Activated naive CD4-positive, alpha-beta T cell treated with anti-CD3 and anti-CD28 coated beads, Interleukin-2, amount 10 ng/mL, durations not matched to agents 7 days and 5 days (primary cell): Measurements from ENCODE around the gene ABCC11.
A peak's percentile ranks its signal among the peaks of the same experiment; 100 is the strongest.
"Not testable (repeated sequence)": the region's sequence is repeated elsewhere in the genome, so short reads cannot be mapped to it uniquely, and the experiment has no call there.

ENCODE experiments used
- CTCF ChIA-PET: fragments of 350-600 bp; sonication (Branson Sonifier 250); formaldehyde crosslinking; loops from one replicate; lab custom pipeline; 2021; ENCODE audit warnings: antibody characterized with exemption; lab: Charles Lee
- DNase-seq: peaks from one replicate; pipeline ENCODE4 v3.0.0-alpha.2; 2020
- H3K27ac Mint-ChIP-seq: one replicate; pipeline ENCODE4 v1.8.0; 2021; ENCODE audit warnings: mild to moderate bottlenecking, moderate library complexity, mixed read lengths
- H3K27me3 Mint-ChIP-seq: one replicate; pipeline ENCODE4 v1.8.0; 2021; ENCODE audit warnings: mild to moderate bottlenecking, mixed read lengths
- H3K36me3 Mint-ChIP-seq: one replicate; pipeline ENCODE4 v1.8.0; 2021; ENCODE audit warnings: mixed read lengths
- H3K4me1 Mint-ChIP-seq: one replicate; pipeline ENCODE4 v1.8.0; 2021; ENCODE audit warnings: mixed read lengths
- H3K4me3 Mint-ChIP-seq: one replicate; pipeline ENCODE4 v1.8.0; 2021; ENCODE audit warnings: mild to moderate bottlenecking, moderate library complexity, mixed read lengths
- H3K9me3 Mint-ChIP-seq: one replicate; pipeline ENCODE4 v1.8.0; 2021; ENCODE audit warnings: mixed read lengths

Gene ABCC11

DNA sequence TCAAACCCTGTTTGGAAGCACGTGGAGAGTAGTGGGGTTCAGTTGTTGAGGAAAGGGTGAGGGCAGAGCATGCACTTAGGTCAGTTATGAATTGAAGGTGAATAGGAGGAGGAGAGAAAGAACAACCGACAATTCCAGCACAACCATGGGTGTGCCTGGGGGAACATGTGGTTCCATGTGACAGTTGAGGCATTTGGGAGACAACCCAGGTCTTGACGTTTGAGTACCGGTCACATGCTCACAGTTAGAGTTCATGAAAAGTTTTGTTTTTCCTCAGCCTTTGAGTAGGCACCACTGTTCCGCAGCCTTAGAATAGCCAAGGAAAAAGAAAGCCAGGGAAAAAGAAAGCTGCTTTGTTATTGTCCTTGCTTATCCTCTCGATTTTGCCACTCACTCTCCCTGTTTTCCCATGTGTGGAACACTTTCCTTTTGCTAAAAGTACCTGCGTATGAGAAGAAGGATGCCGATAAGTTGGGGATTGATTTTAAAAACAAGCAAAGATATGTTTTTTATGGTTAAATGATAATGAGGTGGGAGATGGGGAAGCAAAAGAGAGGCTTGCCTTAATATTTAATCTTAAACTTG lies 25.6 kb upstream of the ABCC11 start:
- Mint-ChIP-seq H3K4me1 (no peaks in the 10 kb centered on the region), H3K36me3 (peaks cover 36% of the 10 kb centered on the region), H3K27ac (no peak overlapping the region), H3K9me3 (no peaks in the 10 kb centered on the region), H3K4me3 (no peak overlapping the region), H3K27me3 (no peaks in the 10 kb centered on the region)
- CTCF ChIA-PET = no interaction called here
- no peak for DNase-seq

- Mint-ChIP-seq H3K27ac (no peak overlapping the region), H3K4me3 (no peak overlapping the region), H3K4me1 (no peaks in the 10 kb centered on the region), H3K9me3 (no peaks in the 10 kb centered on the region), H3K36me3 (peaks cover 30% of the 10 kb centered on the region), H3K27me3 (no peaks in the 10 kb centered on the region)
- CTCF ChIA-PET = no interaction called here
- no peak for DNase-seq
Measured at GRCh38 chr16:48271728-48272127, 24.4 kb upstream of the ABCC11 start.

DNA sequence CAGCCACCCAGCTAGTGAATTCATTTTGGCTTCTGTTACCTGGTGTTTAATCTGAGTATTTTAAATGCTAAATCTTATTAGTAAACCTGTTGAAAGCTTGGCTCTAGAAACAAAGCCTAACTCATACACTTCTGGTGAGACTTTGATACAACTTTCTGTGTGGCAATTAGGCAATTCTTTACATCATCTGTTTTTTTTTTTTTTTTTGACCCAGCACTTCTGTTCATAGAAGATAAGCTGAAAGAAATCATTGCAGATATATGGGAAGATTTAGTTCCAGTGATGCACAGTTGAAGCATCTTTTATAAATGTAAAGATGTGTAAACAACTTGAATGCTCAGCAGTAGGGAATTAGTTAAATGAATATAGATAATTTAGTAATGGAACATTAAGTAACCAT lies 21.7 kb upstream of the ABCC11 start:
- CTCF ChIA-PET = no interaction called here
- no peaks in the 10 kb centered on the region for H3K27me3 Mint-ChIP-seq
- peaks cover 39% of the 10 kb centered on the region for H3K36me3 Mint-ChIP-seq
- no peak overlapping the region for H3K4me3 Mint-ChIP-seq
- no peak overlapping the region for H3K27ac Mint-ChIP-seq
- H3K4me1 Mint-ChIP-seq = peaks cover 2% of the 10 kb centered on the region
- no peaks in the 10 kb centered on the region for H3K9me3 Mint-ChIP-seq
- no peak for DNase-seq

DNA sequence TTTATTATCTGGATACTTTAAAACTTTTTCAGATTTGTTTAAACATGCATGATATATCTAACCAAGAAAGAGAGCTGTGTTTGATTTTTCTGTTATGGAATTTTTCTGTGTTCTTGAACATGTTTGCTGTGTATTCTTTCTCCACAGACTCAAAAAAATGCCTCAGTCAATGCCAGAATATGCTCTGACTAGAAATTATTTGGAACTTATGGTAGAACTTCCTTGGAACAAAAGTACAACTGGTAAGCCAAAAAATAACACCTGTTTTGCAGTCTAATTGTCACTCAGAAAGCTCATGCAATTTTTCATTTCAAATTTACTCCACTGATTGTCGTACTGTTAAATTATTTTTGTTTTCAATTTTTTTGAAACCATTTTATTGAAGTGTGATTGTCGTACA lies 15.3 kb upstream of the ABCC11 start:
- H3K27ac Mint-ChIP-seq = no peak overlapping the region

GRCh38 chr16:48261569-48261968 lies 14.2 kb upstream of the ABCC11 start:
- DNase-seq = no peak
- Mint-ChIP-seq H3K9me3 (peaks cover 5% of the 10 kb centered on the region), H3K4me1 (peaks cover 2% of the 10 kb centered on the region), H3K27me3 (no peaks in the 10 kb centered on the region), H3K4me3 (no peak overlapping the region), H3K36me3 (peaks cover 58% of the 10 kb centered on the region), H3K27ac (no peak overlapping the region)
- CTCF ChIA-PET = no interaction called here

More for the DNA sequence above, 15.3 kb upstream of the ABCC11 start:
- H3K4me3 Mint-ChIP-seq = no peak overlapping the region
- DNase-seq = no peak
- H3K36me3 Mint-ChIP-seq = peaks cover 58% of the 10 kb centered on the region
- CTCF ChIA-PET = no interaction called here
- H3K9me3 Mint-ChIP-seq = peaks cover 5% of the 10 kb centered on the region
- no peaks in the 10 kb centered on the region for H3K27me3 Mint-ChIP-seq
- H3K4me1 Mint-ChIP-seq = peaks cover 2% of the 10 kb centered on the region

GRCh38 chr16:48256579-48257177 lies 9.3 kb upstream of the ABCC11 start:
- no peaks in the 10 kb centered on the region for H3K9me3 Mint-ChIP-seq
- CTCF ChIA-PET = no interaction called here
- no peak for DNase-seq
- H3K27me3 Mint-ChIP-seq = no peaks in the 10 kb centered on the region
- H3K27ac Mint-ChIP-seq = no peak overlapping the region
- H3K4me1 Mint-ChIP-seq = no peaks in the 10 kb centered on the region
- peaks cover 50% of the 10 kb centered on the region for H3K36me3 Mint-ChIP-seq
- H3K4me3 Mint-ChIP-seq = no peak overlapping the region

DNA sequence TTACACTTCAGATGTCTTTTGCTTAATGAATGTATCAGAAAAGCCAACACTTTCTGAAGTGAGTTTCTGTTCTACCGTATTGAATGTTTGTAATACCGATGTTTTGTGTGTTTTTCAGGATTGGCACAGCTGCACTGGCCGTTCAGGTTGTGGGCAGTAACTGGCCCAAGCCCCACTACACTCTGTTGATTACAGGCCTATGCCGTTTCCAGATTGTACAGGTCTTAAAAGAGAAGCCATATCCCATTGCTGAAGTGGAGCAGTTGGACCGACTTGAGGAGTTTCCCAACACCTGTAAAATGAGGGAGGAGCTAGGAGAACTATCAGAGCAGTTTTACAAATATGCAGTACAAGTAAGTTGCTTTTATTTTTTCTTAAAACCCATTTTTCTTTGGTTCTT lies 4.7 kb upstream of the ABCC11 start:
- Mint-ChIP-seq H3K4me3 (no peak overlapping the region), H3K9me3 (no peaks in the 10 kb centered on the region), H3K27ac (no peak overlapping the region), H3K4me1 (peaks cover 8% of the 10 kb centered on the region), H3K27me3 (no peaks in the 10 kb centered on the region), H3K36me3 (peaks cover 31% of the 10 kb centered on the region)
- CTCF ChIA-PET = interaction anchor here (0.9 kb wide), 1 partner anchor 378 kb away, joined by 3 read pairs; no protein-coding TSS in a partner anchor
- no peak for DNase-seq

- H3K4me1 Mint-ChIP-seq = peaks cover 19% of the 10 kb centered on the region
- no peaks in the 10 kb centered on the region for H3K27me3 Mint-ChIP-seq
- CTCF ChIA-PET = no interaction called here
- DNase-seq = no peak
- H3K9me3 Mint-ChIP-seq = no peaks in the 10 kb centered on the region
- no peak overlapping the region for H3K4me3 Mint-ChIP-seq
- no peak overlapping the region for H3K27ac Mint-ChIP-seq
- peaks cover 23% of the 10 kb centered on the region for H3K36me3 Mint-ChIP-seq
Measured at GRCh38 chr16:48250520-48251278, 3.4 kb upstream of the ABCC11 start.

GRCh38 chr16:48246066-48246465 lies 1.3 kb downstream of the ABCC11 start:
- no peak overlapping the region for H3K27ac Mint-ChIP-seq
- DNase-seq = no peak
- peaks cover 39% of the 10 kb centered on the region for H3K4me1 Mint-ChIP-seq
- peaks cover 1% of the 10 kb centered on the region for H3K36me3 Mint-ChIP-seq
- H3K27me3 Mint-ChIP-seq = no peaks in the 10 kb centered on the region
- peaks cover 4% of the 10 kb centered on the region for H3K9me3 Mint-ChIP-seq
- H3K4me3 Mint-ChIP-seq = peak overlapping the region; percentile 3
- CTCF ChIA-PET = no interaction called here

- peak overlapping the region; percentile 90 for H3K4me3 Mint-ChIP-seq
- peaks cover 7% of the 10 kb centered on the region for H3K9me3 Mint-ChIP-seq
- CTCF ChIA-PET = interaction anchor here (0.8 to 2.1 kb wide), 3 partner anchors 379 to 1207 kb away, joined by 3 to 6 read pairs (median 4); no protein-coding TSS in a partner anchor
- H3K36me3 Mint-ChIP-seq = peaks cover 1% of the 10 kb centered on the region
- H3K4me1 Mint-ChIP-seq = peaks cover 39% of the 10 kb centered on the region
- H3K27me3 Mint-ChIP-seq = no peaks in the 10 kb centered on the region
- DNase-seq = no peak
- peak overlapping the region; percentile 91 for H3K27ac Mint-ChIP-seq
Measured at GRCh38 chr16:48244863-48245195, 2.5 kb downstream of the ABCC11 start.

- peaks cover 1% of the 10 kb centered on the region for H3K36me3 Mint-ChIP-seq
- H3K9me3 Mint-ChIP-seq = peaks cover 7% of the 10 kb centered on the region
- peak; percentile 93 for DNase-seq
- peak within 1 kb of the TSS; percentile 90 for H3K4me3 Mint-ChIP-seq
- H3K27ac Mint-ChIP-seq = peak within 1 kb of the TSS; percentile 91
- H3K27me3 Mint-ChIP-seq = no peaks in the 10 kb centered on the region
- peaks cover 39% of the 10 kb centered on the region for H3K4me1 Mint-ChIP-seq
- CTCF ChIA-PET = interaction anchor here (0.8 to 2.1 kb wide), 4 partner anchors 110 to 1207 kb away, joined by 3 to 6 read pairs (median 4); no protein-coding TSS in a partner anchor
Measured at GRCh38 chr16:48244080-48244862, 3.1 kb downstream of the ABCC11 start, which contains the start of gene LONP2. Gene LONP2 (plus strand): TSS chr16:48244300. CDS start chr16:48244389, 89 bp downstream.

DNA sequence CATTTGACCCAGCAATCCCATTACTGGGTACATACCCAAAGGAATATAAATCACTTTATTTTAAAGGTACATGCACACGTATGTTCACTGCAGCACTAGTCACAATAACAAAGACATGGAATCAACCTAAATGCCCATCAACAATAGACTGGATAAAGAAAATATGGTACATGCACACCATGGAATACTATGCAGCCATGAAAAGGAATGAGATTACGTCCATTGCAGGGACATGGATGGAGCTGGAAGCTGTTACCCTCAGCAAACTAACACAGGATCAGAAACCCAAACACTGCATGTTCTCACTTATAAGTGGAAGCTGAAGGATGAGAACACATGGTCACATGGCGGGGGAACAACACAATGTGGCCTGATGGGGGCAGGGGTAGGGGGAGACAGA lies 7.2 kb downstream of the ABCC11 start:
- H3K4me3 Mint-ChIP-seq, H3K27me3 Mint-ChIP-seq, DNase-seq, H3K36me3 Mint-ChIP-seq, H3K9me3 Mint-ChIP-seq, CTCF ChIA-PET, H3K27ac Mint-ChIP-seq: not testable (repeated sequence)
- peaks cover 15% of the 10 kb centered on the region for H3K4me1 Mint-ChIP-seq

DNA sequence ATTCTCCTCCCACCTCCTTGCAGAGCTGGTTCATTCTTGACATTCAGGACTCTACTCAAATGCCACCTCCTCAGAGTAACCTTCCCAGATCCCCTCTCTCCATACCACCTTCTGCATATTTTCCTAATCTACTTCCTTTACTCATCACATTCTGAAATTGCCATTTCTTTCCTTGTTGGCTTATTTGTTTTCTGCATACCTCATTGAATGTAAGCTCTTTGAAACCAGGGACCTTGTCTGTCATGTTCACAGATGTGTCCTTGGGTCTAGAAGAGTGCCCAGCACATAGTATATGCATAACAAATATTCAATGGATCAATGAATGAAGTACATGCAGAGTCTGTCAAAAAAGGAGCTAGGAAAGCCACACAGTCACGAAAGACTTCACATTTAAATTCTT lies 11.1 kb downstream of the ABCC11 start:
- no peak overlapping the region for H3K27ac Mint-ChIP-seq
- no peak overlapping the region for H3K4me3 Mint-ChIP-seq
- no peaks in the 10 kb centered on the region for H3K36me3 Mint-ChIP-seq
- H3K9me3 Mint-ChIP-seq = peaks cover 2% of the 10 kb centered on the region
- no peak for DNase-seq
- H3K27me3 Mint-ChIP-seq = no peaks in the 10 kb centered on the region
- CTCF ChIA-PET = interaction anchor here (0.8 to 6.3 kb wide), 3 partner anchors 72 to 395 kb away, joined by 3 to 36 read pairs (median 3); no protein-coding TSS in a partner anchor
- H3K4me1 Mint-ChIP-seq = peaks cover 19% of the 10 kb centered on the region
